H1 (cell line): Measurements from ENCODE around the gene ZYX. TPM values are rescaled to one million over a fixed set of nuclear protein-coding genes. Genes with fewer than 3 reads are reported as not detected.

ENCODE experiments used
- BCL11A ChIP-seq, 2 experiments: IDR thresholded peaks; one replicate each; pipeline ENCODE4 v1.6.1; 2011; ENCODE audit warnings: low read depth in 2 of 2, low read length in 2 of 2, mild to moderate bottlenecking in 2 of 2
- CHD1 ChIP-seq: IDR thresholded peaks from 2 replicates; pipeline ENCODE4 v1.6.1; 2012; ENCODE audit warnings: low read depth, low read length, improper control_type of control experiment
- CHD7 ChIP-seq: fragments of 300-600 bp; sonication (generic); IDR thresholded peaks from 2 replicates; pipeline ENCODE4 v1.7.1; 2012; ENCODE audit warnings: low read length, moderate library complexity, mild to moderate bottlenecking, inconsistent platforms; ENCODE audit not compliant: insufficient replicate concordance
- CREB1 ChIP-seq: IDR thresholded peaks from 2 replicates; pipeline ENCODE4 v1.6.1; 2012; ENCODE audit warnings: inconsistent platforms
- MAX ChIP-seq: IDR thresholded peaks from 2 replicates; pipeline ENCODE4 v1.6.1; 2012; ENCODE audit warnings: inconsistent platforms
- POU5F1 ChIP-seq: IDR thresholded peaks from 2 replicates; pipeline ENCODE4 v1.6.1; 2011; ENCODE audit warnings: low read depth, mild to moderate bottlenecking, low read length, moderate library complexity
- SP1 ChIP-seq: IDR thresholded peaks from 2 replicates; pipeline ENCODE4 v1.6.1; 2011; ENCODE audit warnings: low read depth, low read length
- SP4 ChIP-seq: IDR thresholded peaks from 2 replicates; pipeline ENCODE4 v1.6.1; 2012; ENCODE audit warnings: low read length, inconsistent platforms
- TBP ChIP-seq: IDR thresholded peaks from 2 replicates; pipeline ENCODE4 v1.6.1; 2011; ENCODE audit warnings: low read depth, low read length, improper control_type of control experiment
- polyA plus RNA-seq, 7 experiments: library from polyadenylated mRNA; depleted of rRNA in 3 of 7; stranded (reverse) in 5 of 7; unstranded in 2 of 7; fragments of >200 nt in 5 of 7; fragments of 200-250 nt in 2 of 7; gene quantifications; 1 replicate in 5 of 7; 2 replicates in 1 of 7; 4 replicates in 1 of 7; pipeline versions ENCODE4 v1.2.1 to v1.2.3, GENCODE V29; 2011 to 2013; ENCODE audit warnings: missing spikeins in 2 of 7, mixed read lengths in 2 of 7
- total RNA-seq: library from RNA; stranded (reverse); fragmentation: NEBNext Ultra II Directional; extraction: Animal tissue kit (Norgen Biotek cat#: 25700); gene quantifications from 2 replicates; pipeline ENCODE4 v1.2.1, GENCODE V29; 2021

The ZYX gene
- total and polyA plus RNA-seq, 2 of the 8 experiments (the other 6 are each of a cell fraction or from before 2014, with no cell fraction given) = 40.6 to 159 TPM

- TF ChIP-seq CHD7 (no peak), POU5F1 (no peak), CREB1 (peak; percentile 53), MAX (no peak), CHD1 (no peak), SP4 (no peak), SP1 (0 out of 2 replicates have a peak, but pooled peaks have one; percentile 12), BCL11A (IDR thresholded peaks at IDR 0.05; ENCODE audit: low read depth in 2 of 2, low read length in 2 of 2) (no peak), TBP (peak; percentile 64; the same call in 1 of the 2 replicates)
These were observed at the start of gene ZYX (continued) for GRCh38 chr7:143380646-143381426.
